DND-41 (cell line): Measurements from ENCODE around the gene THYN1.

ENCODE experiments used
- ATAC-seq: fragments of 200-7000 bp; cut with Tn5 transposase; 3 replicates; pipeline ENCODE4 v1.9.1; 2021; ENCODE audit warnings: low read depth; ENCODE audit not compliant: insufficient read depth
- DNase-seq: peaks from one replicate; pipeline ENCODE4 v3.0.0-alpha.2; 2020
- H2AFZ ChIP-seq: 2 replicates; pipeline ENCODE4 v1.6.0; 2012; ENCODE audit warnings: low read depth, low read length
- H3K27ac ChIP-seq: 2 replicates; pipeline ENCODE4 v1.5.1; 2012; ENCODE audit warnings: low read length, inconsistent platforms
- H3K27me3 ChIP-seq: fragments of 200-600 bp; sonication (generic); 2 replicates; pipeline ENCODE4 v1.6.0; 2012; ENCODE audit warnings: low read length, mild to moderate bottlenecking, inconsistent platforms; ENCODE audit not compliant: insufficient read depth, poor library complexity
- H3K36me3 ChIP-seq: 2 replicates; pipeline ENCODE4 v1.5.1; 2012; ENCODE audit warnings: low read length, inconsistent platforms; ENCODE audit not compliant: insufficient read depth
- H3K4me1 ChIP-seq: 2 replicates; pipeline ENCODE4 v1.5.1; 2012; ENCODE audit warnings: mild to moderate bottlenecking, low read length; ENCODE audit not compliant: insufficient read depth
- H3K4me2 ChIP-seq: 2 replicates; pipeline ENCODE4 v1.6.0; 2012; ENCODE audit warnings: mild to moderate bottlenecking, moderate library complexity, low read length, inconsistent platforms; ENCODE audit not compliant: insufficient read depth
- H3K4me3 ChIP-seq, 2 experiments: fragments of 200-600 bp in 1 of 2; shearing (Covaris generic) in 1 of 2; 2 replicates each; pipeline ENCODE4 v1.5.1; 2012 to 2016; ENCODE audit warnings: inconsistent platforms in 2 of 2, low read length in 2 of 2, mild to moderate bottlenecking in 2 of 2, low read depth in 1 of 2, moderate library complexity in 1 of 2
- H3K79me2 ChIP-seq: 2 replicates; pipeline ENCODE4 v1.6.0; 2012; ENCODE audit warnings: low read length, inconsistent platforms; ENCODE audit not compliant: insufficient read depth
- H3K9ac ChIP-seq: 2 replicates; pipeline ENCODE4 v1.6.0; 2012; ENCODE audit warnings: low read depth, mild to moderate bottlenecking, inconsistent platforms, low read length, moderate library complexity
- H3K9me3 ChIP-seq: 2 replicates; pipeline ENCODE4 v1.5.1; 2012; ENCODE audit warnings: low read length, moderate library complexity, mild to moderate bottlenecking, inconsistent platforms; ENCODE audit not compliant: insufficient read depth, severe bottlenecking
- H4K20me1 ChIP-seq: 2 replicates; pipeline ENCODE4 v1.6.0; 2012; ENCODE audit warnings: low read length; ENCODE audit not compliant: insufficient read depth
- EZH2 ChIP-seq: IDR thresholded peaks from 3 replicates; pipeline ENCODE4 v1.6.1; 2012; ENCODE audit warnings: borderline replicate concordance, low read depth, mild to moderate bottlenecking, moderate library complexity, low read length, inconsistent platforms; ENCODE audit not compliant: severe bottlenecking
- TF ChIP-seq, protein P1 (sequence below): IDR thresholded peaks from 2 replicates; pipeline ENCODE4 v1.5.1; 2012; ENCODE audit warnings: borderline replicate concordance, low read length, moderate library complexity, mild to moderate bottlenecking; ENCODE audit not compliant: poor library complexity, severe bottlenecking; ENCODE audit errors: extremely low read depth

Gene THYN1

DNA sequence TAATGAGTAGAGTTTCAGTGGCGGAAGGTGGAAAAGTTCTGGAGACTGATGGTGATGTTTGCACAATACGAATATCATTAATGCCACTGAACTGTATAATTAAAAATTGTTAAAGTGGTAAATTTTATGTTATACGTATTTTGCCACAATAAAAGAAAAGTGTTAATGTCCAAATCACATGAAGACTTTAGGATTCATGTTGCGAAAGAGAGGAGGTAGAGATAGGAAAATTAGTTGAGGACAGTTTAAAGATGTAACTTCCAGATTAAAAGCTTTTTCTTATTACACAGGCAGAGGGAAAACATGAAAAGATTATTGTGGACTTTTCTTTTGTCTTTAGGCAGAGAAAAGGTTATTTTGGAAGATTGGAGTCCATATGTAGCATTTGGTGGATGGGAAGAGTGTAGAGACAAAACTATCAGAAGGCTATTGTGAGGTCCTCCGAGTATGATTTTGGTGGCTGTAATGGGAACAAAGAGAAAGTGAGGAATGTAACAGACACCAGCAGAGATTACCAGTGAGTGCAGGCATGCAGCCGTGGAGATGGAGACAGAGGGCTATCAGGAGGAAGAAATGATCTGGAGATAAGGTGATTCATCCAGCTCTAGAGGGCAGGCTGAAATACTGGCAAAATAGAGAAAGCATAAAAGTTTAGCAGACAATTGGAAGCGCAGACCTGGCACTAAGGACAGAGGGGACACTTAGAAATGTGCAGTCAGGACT is 16.2 kb downstream of the THYN1 start:
- ATAC-seq (no peak), DNase-seq (no peak)
- H3K9ac ChIP-seq: no peak overlapping the region
- TF ChIP-seq, protein P1, sequence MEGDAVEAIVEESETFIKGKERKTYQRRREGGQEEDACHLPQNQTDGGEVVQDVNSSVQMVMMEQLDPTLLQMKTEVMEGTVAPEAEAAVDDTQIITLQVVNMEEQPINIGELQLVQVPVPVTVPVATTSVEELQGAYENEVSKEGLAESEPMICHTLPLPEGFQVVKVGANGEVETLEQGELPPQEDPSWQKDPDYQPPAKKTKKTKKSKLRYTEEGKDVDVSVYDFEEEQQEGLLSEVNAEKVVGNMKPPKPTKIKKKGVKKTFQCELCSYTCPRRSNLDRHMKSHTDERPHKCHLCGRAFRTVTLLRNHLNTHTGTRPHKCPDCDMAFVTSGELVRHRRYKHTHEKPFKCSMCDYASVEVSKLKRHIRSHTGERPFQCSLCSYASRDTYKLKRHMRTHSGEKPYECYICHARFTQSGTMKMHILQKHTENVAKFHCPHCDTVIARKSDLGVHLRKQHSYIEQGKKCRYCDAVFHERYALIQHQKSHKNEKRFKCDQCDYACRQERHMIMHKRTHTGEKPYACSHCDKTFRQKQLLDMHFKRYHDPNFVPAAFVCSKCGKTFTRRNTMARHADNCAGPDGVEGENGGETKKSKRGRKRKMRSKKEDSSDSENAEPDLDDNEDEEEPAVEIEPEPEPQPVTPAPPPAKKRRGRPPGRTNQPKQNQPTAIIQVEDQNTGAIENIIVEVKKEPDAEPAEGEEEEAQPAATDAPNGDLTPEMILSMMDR: no peak
- TF ChIP-seq EZH2: no peak
- H3K27me3 ChIP-seq: no peaks in the 10 kb centered on the region
- peaks cover 30% of the 10 kb centered on the region for H4K20me1 ChIP-seq
- peaks cover 38% of the 10 kb centered on the region for H3K79me2 ChIP-seq
- H3K4me3 ChIP-seq: no peak overlapping the region
- H2AFZ ChIP-seq: no peak overlapping the region
- peaks cover 85% of the 10 kb centered on the region for H3K36me3 ChIP-seq
- H3K27ac ChIP-seq: no peak overlapping the region
- 0 out of 2 replicates have a peak, but pooled peaks cover 3% of the 10 kb centered on the region for H3K4me1 ChIP-seq
- no peaks in the 10 kb centered on the region for H3K9me3 ChIP-seq
- H3K4me2 ChIP-seq: no peak overlapping the region

DNA sequence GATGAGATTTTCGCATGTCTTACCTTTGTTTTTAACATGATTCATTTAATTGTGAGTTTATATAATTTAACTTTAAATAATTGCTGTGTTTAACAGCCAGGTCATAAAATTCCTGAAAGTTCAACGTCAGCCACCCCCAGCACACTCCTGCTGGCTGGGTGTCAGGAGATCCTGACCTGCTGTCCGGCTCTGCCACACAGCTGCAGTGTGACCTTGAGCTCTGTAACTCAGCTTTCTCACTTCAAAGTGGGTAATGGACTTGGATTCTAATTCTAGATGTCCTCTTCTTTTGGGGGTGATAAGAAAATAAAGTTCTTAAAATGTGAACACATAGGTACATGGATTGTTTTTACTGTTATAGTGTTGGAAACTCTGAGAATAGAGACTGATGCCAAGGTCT is 17.8 kb downstream of the THYN1 start:
- H3K9me3 ChIP-seq: no peaks in the 10 kb centered on the region
- peaks cover 41% of the 10 kb centered on the region for H4K20me1 ChIP-seq
- ATAC-seq: no peak
- H3K4me3 ChIP-seq: no peak overlapping the region
- no peak overlapping the region for H2AFZ ChIP-seq
- no peak for TF ChIP-seq EZH2
- TF ChIP-seq, protein P1: no peak
- H3K27me3 ChIP-seq: no peaks in the 10 kb centered on the region
- DNase-seq: no peak
- no peak overlapping the region for H3K9ac ChIP-seq
- peaks cover 5% of the 10 kb centered on the region; the same call in 1 of the 2 replicates for H3K4me1 ChIP-seq
- no peak overlapping the region for H3K4me2 ChIP-seq
- no peak overlapping the region for H3K27ac ChIP-seq
- H3K36me3 ChIP-seq: peaks cover 83% of the 10 kb centered on the region
- H3K79me2 ChIP-seq: peaks cover 54% of the 10 kb centered on the region

DNA sequence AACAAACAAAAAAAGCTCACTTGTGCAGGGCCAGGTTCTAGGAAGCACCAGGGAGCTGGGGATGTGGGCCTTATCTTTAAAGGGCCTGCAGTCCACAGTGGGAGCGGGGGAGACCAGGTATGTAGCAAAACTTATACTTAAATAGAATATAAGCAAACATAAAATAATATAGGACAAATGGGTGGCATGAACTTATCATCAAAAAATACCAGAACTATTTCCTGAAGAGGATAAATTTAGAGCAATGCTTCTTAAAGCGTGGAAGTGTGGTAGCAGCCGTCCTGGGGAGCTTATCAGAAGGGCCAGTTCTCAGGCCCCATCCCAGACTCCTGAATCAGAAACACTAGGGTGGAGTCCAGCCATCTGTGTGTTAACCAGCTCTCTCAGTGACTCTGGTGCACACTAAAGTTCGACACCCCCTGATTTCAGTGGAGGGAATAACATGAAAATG is 19.4 kb downstream of the THYN1 start:
- no peak for DNase-seq
- peaks cover 58% of the 10 kb centered on the region for H4K20me1 ChIP-seq
- no peak overlapping the region for H2AFZ ChIP-seq
- ATAC-seq: no peak
- H3K27me3 ChIP-seq: no peaks in the 10 kb centered on the region
- H3K36me3 ChIP-seq: peaks cover 79% of the 10 kb centered on the region
- no peak overlapping the region for H3K27ac ChIP-seq
- H3K4me3 ChIP-seq: no peak overlapping the region
- no peaks in the 10 kb centered on the region for H3K9me3 ChIP-seq
- no peak overlapping the region for H3K9ac ChIP-seq
- TF ChIP-seq, protein P1: no peak
- no peak for TF ChIP-seq EZH2
- H3K4me2 ChIP-seq: no peak overlapping the region
- peaks cover 16% of the 10 kb centered on the region for H3K4me1 ChIP-seq
- H3K79me2 ChIP-seq: peaks cover 71% of the 10 kb centered on the region
